HepG2 (cell line): ENCODE results near the gene SMARCD1. TPM values are rescaled to one million over a fixed set of nuclear protein-coding genes. Genes with fewer than 3 reads are reported as not detected.

ENCODE experiments used
- ARHGAP35 ChIP-seq: sonication (generic); formaldehyde crosslinking; IDR thresholded peaks from 2 replicates; pipeline ENCODE4 v1.9.0; 2022; ENCODE audit warnings: mild to moderate bottlenecking, inconsistent platforms, moderate library complexity, missing genetic modification reagents, borderline replicate concordance
- DMAP1 ChIP-seq: IDR thresholded peaks from 2 replicates; pipeline ENCODE4 v1.6.1; 2016
- GATAD2A ChIP-seq: IDR thresholded peaks from 2 replicates; pipeline ENCODE4 v1.6.1; 2016
- GLI4 ChIP-seq: sonication (generic); formaldehyde crosslinking; IDR thresholded peaks from 2 replicates; pipeline ENCODE4 v1.5.1; 2020; ENCODE audit warnings: missing genetic modification reagents, mild to moderate bottlenecking, moderate library complexity, borderline replicate concordance
- GZF1 ChIP-seq: sonication (generic); formaldehyde crosslinking; IDR thresholded peaks from 2 replicates; pipeline ENCODE4 v1.5.1; 2020; ENCODE audit warnings: mild to moderate bottlenecking, missing genetic modification reagents
- KDM5A ChIP-seq: fragments of 200-600 bp; sonication (generic); IDR thresholded peaks from 2 replicates; pipeline ENCODE4 v1.7.0; 2018; ENCODE audit warnings: antibody characterized with exemption, mild to moderate bottlenecking, low read length, borderline replicate concordance
- NFYC ChIP-seq: IDR thresholded peaks from 2 replicates; pipeline ENCODE4 v1.6.1; 2016; ENCODE audit warnings: missing genetic modification reagents, missing compliant biosample characterization
- NR1H2 ChIP-seq: sonication (generic); formaldehyde crosslinking; IDR thresholded peaks from 2 replicates; pipeline ENCODE4 v1.8.1; 2022; ENCODE audit warnings: low read depth, missing genetic modification reagents, borderline replicate concordance
- PAX8 ChIP-seq: sonication (generic); formaldehyde crosslinking; IDR thresholded peaks from 2 replicates; pipeline ENCODE4 v1.8.0; 2022; ENCODE audit warnings: mild to moderate bottlenecking, missing genetic modification reagents, borderline replicate concordance
- RAD21 ChIP-seq: fragments of 450-650 bp; formaldehyde crosslinking; IDR thresholded peaks from 2 replicates; pipeline ENCODE4 v1.5.0; 2020; ENCODE audit warnings: mild to moderate bottlenecking
- RFX1 ChIP-seq: fragments of 450-650 bp; IDR thresholded peaks from 2 replicates; pipeline ENCODE4 v1.6.1; 2017
- SIN3B ChIP-seq: fragments of 150-350 bp; IDR thresholded peaks from 2 replicates; pipeline ENCODE4 v1.6.1; 2014; ENCODE audit warnings: low read length
- SKI ChIP-seq: fragments of 450-650 bp; IDR thresholded peaks from one replicate; pipeline ENCODE4 v1.6.1; 2018; ENCODE audit warnings: mild to moderate bottlenecking; ENCODE audit not compliant: partially characterized antibody
- SMAD3 ChIP-seq: sonication (generic); formaldehyde crosslinking; IDR thresholded peaks from 2 replicates; pipeline ENCODE4 v1.4.0; 2020; ENCODE audit warnings: missing genetic modification reagents
- SPEN ChIP-seq: sonication (generic); formaldehyde crosslinking; IDR thresholded peaks from 2 replicates; pipeline ENCODE4 v1.5.1; 2020; ENCODE audit warnings: low read depth, mild to moderate bottlenecking, missing genetic modification reagents
- TBL1XR1 ChIP-seq: fragments of 150-350 bp; IDR thresholded peaks from 2 replicates; pipeline ENCODE4 v1.6.1; 2014; ENCODE audit warnings: borderline replicate concordance, low read length; ENCODE audit not compliant: partially characterized antibody
- TCF7 ChIP-seq: sonication (generic); IDR thresholded peaks from 2 replicates; pipeline ENCODE4 v1.6.1; 2016; ENCODE audit warnings: antibody characterized with exemption, low read depth
- THAP11 ChIP-seq: IDR thresholded peaks from 2 replicates; pipeline ENCODE4 v1.6.1; 2016; ENCODE audit warnings: missing biosample characterization, missing genetic modification reagents
- THYN1 ChIP-seq: sonication (generic); formaldehyde crosslinking; IDR thresholded peaks from 2 replicates; pipeline ENCODE4 v1.8.1; 2023; ENCODE audit warnings: low read depth, mild to moderate bottlenecking, moderate library complexity, missing genetic modification reagents, borderline replicate concordance
- ZFX ChIP-seq: sonication (generic); formaldehyde crosslinking; IDR thresholded peaks from 2 replicates; pipeline ENCODE4 v1.4.0; 2020; ENCODE audit warnings: mild to moderate bottlenecking, low read depth, missing genetic modification reagents, moderate library complexity
- ZNF20 ChIP-seq: sonication (generic); formaldehyde crosslinking; IDR thresholded peaks from 2 replicates; pipeline ENCODE4 v1.4.0; 2020; ENCODE audit warnings: mild to moderate bottlenecking, moderate library complexity, missing genetic modification reagents
- ZNF331 ChIP-seq: sonication (generic); formaldehyde crosslinking; IDR thresholded peaks from 2 replicates; pipeline ENCODE4 v1.4.0; 2020; ENCODE audit warnings: missing genetic modification reagents
- ZNF34 ChIP-seq: sonication (generic); formaldehyde crosslinking; IDR thresholded peaks from 2 replicates; pipeline ENCODE4 v1.4.0; 2020; ENCODE audit warnings: mild to moderate bottlenecking, missing genetic modification reagents, borderline replicate concordance
- ZNF629 ChIP-seq: sonication (generic); formaldehyde crosslinking; conservative IDR thresholded peaks from 2 replicates; pipeline ENCODE4 v1.5.0; 2020; ENCODE audit warnings: missing genetic modification reagents
- polyA plus RNA-seq, 8 experiments: library from polyadenylated mRNA; depleted of rRNA in 3 of 8; stranded (reverse) in 7 of 8; unstranded in 1 of 8; fragments of >200 nt; fragmentation: Illumina TruSeq in 4 of 8; extraction: Trizol in 4 of 8; gene quantifications; 2 replicates each; pipeline versions ENCODE4 v1.2.1 to v1.2.3, GENCODE V29; 2011 to 2016; ENCODE audit warnings: low read depth in 4 of 8, missing spikeins in 1 of 8, mixed read lengths in 1 of 8; ENCODE audit not compliant: insufficient read depth in 1 of 8
- total RNA-seq, 5 experiments: library from RNA; depleted of rRNA; stranded (reverse); fragments of >200 nt; fragmentation: Illumina TruSeq; extraction: Trizol; gene quantifications; 2 replicates each; pipeline ENCODE4 v1.2.3, GENCODE V29; 2016; ENCODE audit warnings: low read depth in 1 of 5
- TF ChIP-seq, protein P1 (sequence below): sonication (generic); formaldehyde crosslinking; IDR thresholded peaks from 2 replicates; pipeline ENCODE4 v1.5.1; 2020; ENCODE audit warnings: mild to moderate bottlenecking, missing genetic modification reagents, moderate library complexity
- TF ChIP-seq, protein P2 (sequence below): sonication (generic); formaldehyde crosslinking; IDR thresholded peaks from 2 replicates; pipeline ENCODE4 v1.5.0; 2020; ENCODE audit warnings: missing genetic modification reagents
- TF ChIP-seq, protein P3 (sequence below): sonication (generic); formaldehyde crosslinking; IDR thresholded peaks from 2 replicates; pipeline ENCODE4 v1.4.0; 2020; ENCODE audit warnings: missing genetic modification reagents, mild to moderate bottlenecking, borderline replicate concordance
- TF ChIP-seq, protein P4 (sequence below): sonication (generic); formaldehyde crosslinking; IDR thresholded peaks from 2 replicates; pipeline ENCODE4 v1.8.0; 2023; ENCODE audit warnings: mild to moderate bottlenecking, missing genetic modification reagents

The SMARCD1 gene
- total and polyA plus RNA-seq, 2 of the 13 experiments (the other 11 are each of a cell fraction or from before 2014, with no cell fraction given), result 51.7 to 54.6 TPM

DNA sequence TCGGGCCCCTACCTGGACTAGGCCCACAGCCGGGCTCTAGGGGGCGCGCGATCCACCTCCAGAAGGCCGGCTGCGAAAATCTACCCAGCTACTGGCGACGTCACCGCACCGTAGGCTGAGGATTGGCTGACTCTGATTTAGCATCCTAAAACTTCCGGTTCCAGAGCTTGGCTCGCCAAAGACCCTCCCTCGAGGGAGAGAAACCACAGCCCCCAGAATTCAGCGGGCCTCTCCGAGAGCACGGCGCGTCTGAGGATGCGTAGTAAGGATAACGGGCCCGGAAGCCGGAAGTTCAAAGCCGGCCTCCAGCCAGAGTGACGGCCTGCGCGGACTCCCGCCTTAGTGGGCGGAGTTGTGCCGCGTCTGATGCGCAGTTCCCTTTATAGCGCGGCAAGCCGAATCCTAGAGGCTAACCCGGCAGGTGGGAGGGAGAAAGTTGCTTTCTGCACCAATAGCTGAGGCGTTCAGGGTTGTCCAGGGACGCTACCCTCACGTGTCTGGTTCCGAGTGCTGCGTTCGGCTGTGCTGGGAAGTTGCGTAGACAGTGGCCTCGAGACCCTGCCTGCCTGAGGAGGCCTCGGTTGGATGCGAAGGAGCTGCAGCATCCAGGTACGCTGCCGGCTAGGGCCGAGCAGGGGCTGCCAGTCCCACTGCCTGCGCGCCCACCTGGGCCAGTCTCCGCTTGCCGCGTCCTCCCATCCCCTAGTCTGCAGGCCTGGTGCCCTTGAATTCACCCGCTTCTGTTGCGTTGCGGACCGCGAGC lies 26.7 kb downstream of the SMARCD1 start, which contains the start of gene COX14 (continued):
- peak; percentile 52; the same call in 1 of the 2 replicates for TF ChIP-seq NR1H2
- peak; percentile 79; the same call in 1 of the 2 replicates for TF ChIP-seq GLI4 (CRISPR knock-in tag)
- no peak for TF ChIP-seq THYN1 (CRISPR knock-in tag)
- TF ChIP-seq GZF1, result no peak
- no peak for TF ChIP-seq ZNF20 (CRISPR knock-in tag)
- no peak for TF ChIP-seq ZNF34 (CRISPR knock-in tag)
- peak; percentile 98 for TF ChIP-seq THAP11 (CRISPR knock-in tag)
- no peak for TF ChIP-seq SIN3B
- TF ChIP-seq GATAD2A, result no peak; the same call in 1 of the 2 replicates
- peak; percentile 83 for TF ChIP-seq NFYC (CRISPR knock-in tag)
- peak; percentile 48; the same call in 1 of the 2 replicates for TF ChIP-seq SPEN (CRISPR knock-in tag)
- peak; percentile 20; the same call in 1 of the 2 replicates for TF ChIP-seq ZNF331 (CRISPR knock-in tag)
- TF ChIP-seq, protein P1, sequence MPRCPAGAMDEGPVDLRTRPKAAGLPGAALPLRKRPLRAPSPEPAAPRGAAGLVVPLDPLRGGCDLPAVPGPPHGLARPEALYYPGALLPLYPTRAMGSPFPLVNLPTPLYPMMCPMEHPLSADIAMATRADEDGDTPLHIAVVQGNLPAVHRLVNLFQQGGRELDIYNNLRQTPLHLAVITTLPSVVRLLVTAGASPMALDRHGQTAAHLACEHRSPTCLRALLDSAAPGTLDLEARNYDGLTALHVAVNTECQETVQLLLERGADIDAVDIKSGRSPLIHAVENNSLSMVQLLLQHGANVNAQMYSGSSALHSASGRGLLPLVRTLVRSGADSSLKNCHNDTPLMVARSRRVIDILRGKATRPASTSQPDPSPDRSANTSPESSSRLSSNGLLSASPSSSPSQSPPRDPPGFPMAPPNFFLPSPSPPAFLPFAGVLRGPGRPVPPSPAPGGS, result peak; percentile 82; the same call in 1 of the 2 replicates
- TF ChIP-seq PAX8, result no peak
- no peak for TF ChIP-seq TCF7
- TF ChIP-seq RFX1, result no peak
- TF ChIP-seq SKI, result peak; percentile 13
- TF ChIP-seq, protein P2, sequence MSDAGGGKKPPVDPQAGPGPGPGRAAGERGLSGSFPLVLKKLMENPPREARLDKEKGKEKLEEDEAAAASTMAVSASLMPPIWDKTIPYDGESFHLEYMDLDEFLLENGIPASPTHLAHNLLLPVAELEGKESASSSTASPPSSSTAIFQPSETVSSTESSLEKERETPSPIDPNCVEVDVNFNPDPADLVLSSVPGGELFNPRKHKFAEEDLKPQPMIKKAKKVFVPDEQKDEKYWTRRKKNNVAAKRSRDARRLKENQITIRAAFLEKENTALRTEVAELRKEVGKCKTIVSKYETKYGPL (CRISPR knock-in tag), result no peak
- peak; percentile 5; the same call in 1 of the 2 replicates for TF ChIP-seq SMAD3 (CRISPR knock-in tag)
- peak; percentile 50 for TF ChIP-seq RAD21 (CRISPR knock-in tag)
- TF ChIP-seq ARHGAP35, result peak; percentile 70; the same call in 1 of the 2 replicates
- peak; percentile 76; the same call in 1 of the 2 replicates for TF ChIP-seq DMAP1 (CRISPR knock-in tag)
- peak; percentile 95 for TF ChIP-seq ZFX (CRISPR knock-in tag)
- no peak for TF ChIP-seq KDM5A
- TF ChIP-seq, protein P3, sequence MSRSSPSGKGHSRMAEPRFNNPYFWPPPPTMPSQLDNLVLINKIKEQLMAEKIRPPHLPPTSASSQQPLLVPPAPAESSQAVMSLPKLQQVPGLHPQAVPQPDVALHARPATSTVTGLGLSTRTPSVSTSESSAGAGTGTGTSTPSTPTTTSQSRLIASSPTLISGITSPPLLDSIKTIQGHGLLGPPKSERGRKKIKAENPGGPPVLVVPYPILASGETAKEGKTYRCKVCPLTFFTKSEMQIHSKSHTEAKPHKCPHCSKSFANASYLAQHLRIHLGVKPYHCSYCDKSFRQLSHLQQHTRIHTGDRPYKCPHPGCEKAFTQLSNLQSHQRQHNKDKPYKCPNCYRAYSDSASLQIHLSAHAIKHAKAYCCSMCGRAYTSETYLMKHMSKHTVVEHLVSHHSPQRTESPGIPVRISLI (CRISPR knock-in tag), result peak; percentile 34; the same call in 1 of the 2 replicates
- TF ChIP-seq, protein P4, sequence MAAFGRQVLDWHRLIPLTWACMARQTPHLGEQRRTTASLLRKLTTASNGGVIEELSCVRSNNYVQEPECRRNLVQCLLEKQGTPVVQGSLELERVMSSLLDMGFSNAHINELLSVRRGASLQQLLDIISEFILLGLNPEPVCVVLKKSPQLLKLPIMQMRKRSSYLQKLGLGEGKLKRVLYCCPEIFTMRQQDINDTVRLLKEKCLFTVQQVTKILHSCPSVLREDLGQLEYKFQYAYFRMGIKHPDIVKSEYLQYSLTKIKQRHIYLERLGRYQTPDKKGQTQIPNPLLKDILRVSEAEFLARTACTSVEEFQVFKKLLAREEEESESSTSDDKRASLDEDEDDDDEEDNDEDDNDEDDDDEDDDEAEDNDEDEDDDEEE, result peak; percentile 99
- TF ChIP-seq ZNF629 (CRISPR knock-in tag), result no peak
- no peak for TF ChIP-seq TBL1XR1
